AG04450 (cell line): Measurements from ENCODE around the gene C17orf67. TPM values are rescaled to one million over a fixed set of nuclear protein-coding genes. Genes with fewer than 3 reads are reported as not detected.

Experiments
- CTCF ChIA-PET: fragments of 300-600, 350-600 bp; formaldehyde crosslinking; extraction: SDS; loops from one replicate; lab custom pipeline; 2022; ENCODE audit warnings: antibody characterized with exemption, inconsistent platforms; lab: Charles Lee
- POLR2A ChIA-PET: fragments of 350-600 bp; formaldehyde crosslinking; extraction: SDS; loops from one replicate; lab custom pipeline; 2021; ENCODE audit warnings: antibody characterized with exemption, inconsistent platforms; lab: Yijun Ruan, JAX
- DNase-seq: peaks from one replicate; pipeline ENCODE4 v3.0.0-alpha.2; 2011; ENCODE audit warnings: low read depth, low spot score
- H3K27ac ChIP-seq: one replicate; pipeline ENCODE4 v1.5.1; 2012; ENCODE audit warnings: low read depth, low read length, control low read depth
- H3K27me3 ChIP-seq: one replicate; pipeline ENCODE4 v1.6.0; 2012; ENCODE audit warnings: low read length; ENCODE audit not compliant: control insufficient read depth, insufficient read depth
- H3K4me3 ChIP-seq: 2 replicates; pipeline ENCODE4 v1.5.1; 2011; ENCODE audit warnings: mild to moderate bottlenecking, low read depth, low read length, control low read depth
- H3K9me3 ChIP-seq: 2 replicates; pipeline ENCODE4 v1.5.1; 2012; ENCODE audit warnings: low read length; ENCODE audit not compliant: control insufficient read depth, insufficient read depth
- CTCF ChIP-seq: IDR thresholded peaks from 2 replicates; pipeline ENCODE4 v1.5.1; 2011; ENCODE audit warnings: low read depth, low read length, control low read depth, inconsistent platforms
- polyA plus RNA-seq: library from polyadenylated mRNA; depleted of rRNA; stranded (reverse); fragments of >200 nt; gene quantifications from 2 replicates; pipeline ENCODE4 v1.2.3, GENCODE V29; 2011

The C17orf67 gene
- polyA plus RNA-seq, 1 experiment, result 0.76 TPM

GRCh38 chr17:56832446-56832845 is 1.3 kb downstream of the C17orf67 start:
- H3K27ac ChIP-seq, result no peak overlapping the region
- ChIA-PET POLR2A (no interaction called here), CTCF (interaction anchor here (1.5 to 2.4 kb wide), 2 partner anchors 13 to 15 kb away, joined by 3 to 21 read pairs; no protein-coding TSS in a partner anchor)
- no peak for TF ChIP-seq CTCF
- H3K27me3 ChIP-seq, result no peaks in the 10 kb centered on the region
- H3K9me3 ChIP-seq, result no peaks in the 10 kb centered on the region; the same call in 1 of the 2 replicates
- DNase-seq, result no peak
- H3K4me3 ChIP-seq, result peak overlapping the region; percentile 89

GRCh38 chr17:56831369-56832095 is 2.2 kb downstream of the C17orf67 start:
- CTCF ChIA-PET, result interaction anchor here (1.5 to 2.4 kb wide), 2 partner anchors 12 to 14 kb away, joined by 3 to 21 read pairs; no protein-coding TSS in a partner anchor
- no peaks in the 10 kb centered on the region for H3K27me3 ChIP-seq
- DNase-seq, result no peak

GRCh38 chr17:56830726-56831368 is 2.9 kb downstream of the C17orf67 start:
- no peak for DNase-seq
- ChIA-PET CTCF (interaction anchor here (2.4 kb wide), 1 partner anchor 11 kb away, joined by 21 read pairs; no protein-coding TSS in a partner anchor), POLR2A (no interaction called here)
- TF ChIP-seq CTCF, result no peak
- Histone ChIP-seq H3K9me3 (no peaks in the 10 kb centered on the region; the same call in 1 of the 2 replicates), H3K27ac (no peak overlapping the region), H3K4me3 (no peak overlapping the region; the same call in 1 of the 2 replicates), H3K27me3 (no peaks in the 10 kb centered on the region)

More at GRCh38 chr17:56831369-56832095, 2.2 kb downstream of the C17orf67 start:
- POLR2A ChIA-PET, result no interaction called here
- no peak overlapping the region for H3K4me3 ChIP-seq
- H3K27ac ChIP-seq, result no peak overlapping the region
- no peak for TF ChIP-seq CTCF
- no peaks in the 10 kb centered on the region; the same call in 1 of the 2 replicates for H3K9me3 ChIP-seq

- no peak for DNase-seq
- CTCF ChIA-PET, result interaction anchor here (3.5 kb wide), 1 partner anchor 8 kb away, joined by 28 read pairs; no protein-coding TSS in a partner anchor
- no peaks in the 10 kb centered on the region for H3K9me3 ChIP-seq
- POLR2A ChIA-PET, result no interaction called here
- TF ChIP-seq CTCF, result no peak
- no peak overlapping the region for H3K27ac ChIP-seq
- no peak overlapping the region for H3K4me3 ChIP-seq
- no peaks in the 10 kb centered on the region for H3K27me3 ChIP-seq
Observed at GRCh38 chr17:56826611-56827414, 6.9 kb downstream of the C17orf67 start.
